MCF 10A (cell line): Measurements from ENCODE around the gene DNMT3B. TPM values are rescaled to one million over a fixed set of nuclear protein-coding genes. Genes with fewer than 3 reads are reported as not detected.
"Not testable (repeated sequence)": the region's sequence is repeated elsewhere in the genome, so short reads cannot be mapped to it uniquely, and the experiment has no call there.

Experiments
- BruUV-seq: library from RNA; stranded (reverse); fragments of 400-500 nt; replicated peaks from 2 replicates; lab custom pipeline; 2021; lab: Mats Ljungman, UMichigan
- CTCF ChIA-PET: fragments of 300-600 bp; sonication (Branson Sonifier 250); formaldehyde crosslinking; extraction: SDS; loops from one replicate; lab custom pipeline; 2021; ENCODE audit warnings: antibody characterized with exemption, inconsistent platforms; lab: Yijun Ruan, JAX
- POLR2A ChIA-PET: fragments of 300-600, 350-650 bp; sonication (Branson Sonifier 250); formaldehyde crosslinking; extraction: SDS; loops from one replicate; lab custom pipeline; 2020; ENCODE audit warnings: antibody characterized with exemption, inconsistent platforms; lab: Yijun Ruan, JAX
- DNase-seq: peaks from one replicate; pipeline ENCODE4 v3.0.0-alpha.2; 2018; ENCODE audit not compliant: unreplicated experiment
- H3K27ac Mint-ChIP-seq: one replicate; pipeline ENCODE4 v1.8.0; 2022; ENCODE audit warnings: mild to moderate bottlenecking, low read depth, mixed read lengths; ENCODE audit not compliant: unreplicated experiment
- H3K27me3 Mint-ChIP-seq: one replicate; pipeline ENCODE4 v1.8.0; 2022; ENCODE audit warnings: mixed read lengths; ENCODE audit not compliant: insufficient read depth, unreplicated experiment
- H3K36me3 Mint-ChIP-seq: one replicate; pipeline ENCODE4 v1.8.0; 2022; ENCODE audit warnings: mild to moderate bottlenecking, moderate library complexity, mixed read lengths; ENCODE audit not compliant: insufficient read depth, unreplicated experiment
- H3K4me1 Mint-ChIP-seq: one replicate; pipeline ENCODE4 v1.8.0; 2022; ENCODE audit warnings: mixed read lengths; ENCODE audit not compliant: insufficient read depth, unreplicated experiment
- H3K4me3 Mint-ChIP-seq: one replicate; pipeline ENCODE4 v1.8.0; 2022; ENCODE audit warnings: mild to moderate bottlenecking, moderate library complexity, mixed read lengths; ENCODE audit not compliant: unreplicated experiment
- H3K9me3 Mint-ChIP-seq: one replicate; pipeline ENCODE4 v1.8.0; 2022; ENCODE audit warnings: mixed read lengths; ENCODE audit not compliant: unreplicated experiment
- intact Hi-C: fragments of 100-400 bp; cut with micrococcal nuclease; formaldehyde crosslinking; loops from 2 replicates; pipeline ENCODE4 v1.14.1; 2022
- total RNA-seq: library from RNA; stranded (reverse); gene quantifications from 2 replicates; pipeline ENCODE4 v1.2.3, GENCODE V29; 2022
- TF ChIP-seq, protein P1 (sequence below): fragments of 200-600 bp; IDR thresholded peaks from one replicate; pipeline ENCODE4 v1.8.0; 2022; ENCODE audit warnings: antibody characterized with exemption, mild to moderate bottlenecking; ENCODE audit not compliant: unreplicated experiment

DNMT3B gene
- total RNA-seq, 1 experiment from 2014 or later, result 1.3 TPM

DNA sequence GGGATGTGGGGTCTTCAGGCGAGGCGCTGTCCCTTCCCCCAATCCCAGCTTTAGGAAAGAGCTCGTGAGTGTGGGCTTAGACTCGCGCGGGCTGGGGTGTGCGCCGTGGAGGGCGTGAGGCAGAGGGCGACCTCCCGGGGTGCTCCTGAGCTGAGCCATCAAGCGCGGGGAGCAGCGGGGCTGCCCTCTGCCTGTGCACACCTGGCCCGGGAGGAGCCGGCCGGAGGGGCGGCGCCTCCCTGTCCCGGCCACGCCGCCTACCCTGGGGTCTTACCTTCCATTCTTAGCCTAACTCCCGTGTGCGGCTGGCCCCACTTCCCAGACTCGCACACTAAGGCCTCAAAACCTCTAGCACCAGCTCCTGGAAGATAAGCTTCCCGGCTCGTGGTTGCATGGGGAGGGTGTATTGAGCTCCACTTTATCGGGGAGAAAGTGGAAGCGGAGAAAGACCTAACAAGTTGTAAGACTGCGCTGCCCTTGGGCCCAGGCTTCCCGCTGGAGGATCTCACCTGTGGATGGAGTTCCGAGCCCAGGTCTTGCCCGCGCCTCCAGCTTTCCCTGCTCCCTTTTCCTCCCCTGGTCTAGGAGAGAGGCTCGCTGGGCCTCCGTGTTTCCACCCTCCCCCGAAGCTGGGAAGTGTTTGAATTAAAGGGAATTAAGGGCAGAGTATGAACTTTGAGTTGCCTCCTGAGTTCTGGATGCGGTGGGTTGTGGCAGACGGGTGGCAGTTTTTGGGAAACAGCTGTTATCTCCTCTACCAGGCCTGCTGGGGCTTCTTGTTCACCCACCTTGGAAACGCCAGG lies 1.2 kb downstream of the DNMT3B start:
- Mint-ChIP-seq H3K27ac (peak overlapping the region; percentile 63), H3K4me1 (no peaks in the 10 kb centered on the region), H3K36me3 (no peaks in the 10 kb centered on the region), H3K27me3 (no peaks in the 10 kb centered on the region), H3K4me3 (peak overlapping the region; percentile 85), H3K9me3 (no peaks in the 10 kb centered on the region)
- ChIA-PET CTCF (interaction anchor here (0.6 to 3.0 kb wide), 11 partner anchors 12 to 544 kb away, joined by 3 to 11 read pairs (median 4); partner anchors contain the start of gene C20orf203), POLR2A (interaction anchor here (0.7 to 3.5 kb wide), 7 partner anchors 13 to 94 kb away, joined by 3 to 26 read pairs (median 3); partner anchors contain the start of genes C20orf203 and COMMD7)
- BruUV-seq, result no TSS peak
- no peak for DNase-seq
- intact Hi-C loops, result loop anchor here (5.0 kb wide), 1 partner anchor 91 kb away; the partner anchor contains the start of gene C20orf203
- TF ChIP-seq, protein P1, sequence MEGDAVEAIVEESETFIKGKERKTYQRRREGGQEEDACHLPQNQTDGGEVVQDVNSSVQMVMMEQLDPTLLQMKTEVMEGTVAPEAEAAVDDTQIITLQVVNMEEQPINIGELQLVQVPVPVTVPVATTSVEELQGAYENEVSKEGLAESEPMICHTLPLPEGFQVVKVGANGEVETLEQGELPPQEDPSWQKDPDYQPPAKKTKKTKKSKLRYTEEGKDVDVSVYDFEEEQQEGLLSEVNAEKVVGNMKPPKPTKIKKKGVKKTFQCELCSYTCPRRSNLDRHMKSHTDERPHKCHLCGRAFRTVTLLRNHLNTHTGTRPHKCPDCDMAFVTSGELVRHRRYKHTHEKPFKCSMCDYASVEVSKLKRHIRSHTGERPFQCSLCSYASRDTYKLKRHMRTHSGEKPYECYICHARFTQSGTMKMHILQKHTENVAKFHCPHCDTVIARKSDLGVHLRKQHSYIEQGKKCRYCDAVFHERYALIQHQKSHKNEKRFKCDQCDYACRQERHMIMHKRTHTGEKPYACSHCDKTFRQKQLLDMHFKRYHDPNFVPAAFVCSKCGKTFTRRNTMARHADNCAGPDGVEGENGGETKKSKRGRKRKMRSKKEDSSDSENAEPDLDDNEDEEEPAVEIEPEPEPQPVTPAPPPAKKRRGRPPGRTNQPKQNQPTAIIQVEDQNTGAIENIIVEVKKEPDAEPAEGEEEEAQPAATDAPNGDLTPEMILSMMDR, result no peak

DNA sequence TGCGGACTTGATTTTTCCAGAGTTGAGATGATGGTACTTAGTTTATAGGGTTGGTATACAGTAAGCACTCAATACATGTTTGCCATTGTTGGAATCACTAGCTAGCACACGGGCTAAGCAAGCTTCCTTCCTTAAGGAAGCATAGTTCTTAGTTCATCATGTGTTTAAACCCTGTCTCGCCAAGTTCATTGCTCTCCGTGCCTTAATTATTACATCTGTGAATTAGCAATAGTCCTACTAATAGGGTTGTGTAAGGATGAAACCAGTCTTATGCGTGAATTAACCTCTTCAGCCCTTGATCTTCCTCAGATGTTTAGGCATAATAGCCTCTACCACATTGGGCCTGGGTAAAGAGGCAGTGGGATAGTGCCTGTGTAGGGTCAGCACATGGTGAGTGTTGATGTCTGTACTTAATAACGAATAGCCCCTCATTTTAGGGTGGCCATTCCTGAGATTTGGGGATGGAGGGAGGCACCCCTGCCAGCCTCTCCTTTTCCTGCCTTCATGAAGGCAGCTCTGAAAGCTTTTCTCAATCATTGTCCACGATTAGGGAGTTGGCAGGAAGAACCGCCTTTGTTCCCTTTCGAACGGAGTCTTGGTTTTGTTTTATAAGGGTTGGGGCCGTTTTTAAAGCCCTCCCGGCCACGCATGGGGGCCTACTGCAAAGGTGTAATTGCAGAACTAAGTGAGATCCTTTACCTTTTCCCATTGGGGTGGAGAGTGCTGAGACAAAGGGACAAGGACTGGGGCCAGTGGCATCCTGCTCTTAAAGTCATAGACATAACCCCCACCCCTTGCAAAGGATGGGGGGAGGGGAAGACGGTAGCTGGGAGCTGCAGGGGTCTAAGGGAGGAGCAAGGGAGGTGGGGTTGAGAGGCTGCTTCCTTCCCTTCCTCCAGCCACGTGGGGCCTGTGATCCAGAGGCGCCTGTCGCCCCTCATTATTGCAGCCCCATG lies 2.1 kb downstream of the DNMT3B start:
- Mint-ChIP-seq H3K4me3 (peak overlapping the region; percentile 85), H3K36me3 (no peaks in the 10 kb centered on the region), H3K4me1 (no peaks in the 10 kb centered on the region), H3K27me3 (no peaks in the 10 kb centered on the region), H3K27ac (no peak overlapping the region), H3K9me3 (no peaks in the 10 kb centered on the region)
- DNase-seq, result no peak
- POLR2A ChIA-PET, result interaction anchor here (0.9 to 3.5 kb wide), 4 partner anchors 12 to 83 kb away, joined by 3 to 26 read pairs (median 6); partner anchors contain the start of gene COMMD7
- no TSS peak for BruUV-seq
- intact Hi-C loops, result loop anchor here (5.0 kb wide), 1 partner anchor 92 kb away; the partner anchor contains the start of gene C20orf203
- CTCF ChIA-PET, result interaction anchor here (0.6 to 4.8 kb wide), 8 partner anchors 11 to 155 kb away, joined by 3 to 29 read pairs (median 7); partner anchors contain the start of gene C20orf203
- TF ChIP-seq, protein P1, result no peak

DNA sequence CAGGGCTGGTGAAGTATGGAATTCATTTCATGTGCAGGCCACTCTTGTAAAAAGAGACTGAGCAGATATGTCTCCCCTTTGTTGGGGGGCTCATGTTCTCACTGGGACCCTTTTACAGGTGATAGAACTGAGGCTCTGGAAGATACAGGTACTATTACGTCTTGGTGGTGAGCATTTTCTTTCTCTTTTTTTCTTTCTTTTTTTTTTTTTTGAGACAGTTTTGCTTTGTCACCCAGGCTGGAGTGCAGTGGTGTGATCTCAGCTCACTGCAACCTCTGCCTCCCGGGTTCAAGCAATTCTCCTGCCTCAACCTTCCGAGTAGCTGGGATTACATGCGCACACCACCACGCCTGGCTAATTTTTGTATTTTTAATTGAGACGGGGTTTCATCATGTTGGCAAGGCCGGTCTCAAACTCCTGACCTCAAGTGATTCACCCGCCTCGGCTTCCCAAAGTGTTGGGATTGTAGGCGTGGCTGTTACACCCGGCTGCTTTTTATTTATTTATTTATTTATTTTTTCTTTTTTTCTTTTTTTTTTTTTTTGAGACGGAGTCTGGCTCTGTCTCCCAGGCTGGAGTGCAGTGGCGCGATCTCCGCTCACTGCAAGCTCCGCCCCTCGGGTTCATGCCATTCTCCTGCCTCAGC lies 3.2 kb downstream of the DNMT3B start:
- BruUV-seq, result not testable (repeated sequence)

More for the DNA sequence above, 3.2 kb downstream of the DNMT3B start:
- intact Hi-C loops, H3K27ac Mint-ChIP-seq, H3K36me3 Mint-ChIP-seq, H3K4me3 Mint-ChIP-seq, H3K9me3 Mint-ChIP-seq, H3K4me1 Mint-ChIP-seq, H3K27me3 Mint-ChIP-seq: not testable (repeated sequence)
- peak; percentile 42 for DNase-seq
- POLR2A ChIA-PET, result interaction anchor here (1.2 to 3.5 kb wide), 2 partner anchors 10 to 22 kb away, joined by 3 to 26 read pairs; partner anchors contain the start of gene COMMD7
- CTCF ChIA-PET, result interaction anchor here (0.6 to 4.8 kb wide), 3 partner anchors 13 to 40 kb away, joined by 3 to 29 read pairs (median 11); no protein-coding TSS in a partner anchor
